GM08714 (cell line): Measurements from ENCODE around the gene APOL2.
"Not testable (repeated sequence)": the region's sequence is repeated elsewhere in the genome, so short reads cannot be mapped to it uniquely, and the experiment has no call there.

Source experiments
- H3K4me3 ChIP-seq: fragments of 200-500 bp; sonication (Bioruptor generic); 2 replicates; pipeline ENCODE4 v1.5.1; 2014; ENCODE audit warnings: mild to moderate bottlenecking, low read length, inconsistent platforms
- ZNF274 ChIP-seq: IDR thresholded peaks from 2 replicates; pipeline ENCODE4 v1.6.1; 2012; ENCODE audit warnings: mild to moderate bottlenecking, low read depth, low read length

APOL2 gene

GRCh38 chr22:36223504-36223903 lies 15.8 kb downstream of the APOL2 start:
- H3K4me3 ChIP-seq: no peak overlapping the region
- no peak for TF ChIP-seq ZNF274

- no peak overlapping the region for H3K4me3 ChIP-seq
- TF ChIP-seq ZNF274: no peak
Observed at GRCh38 chr22:36222887-36223450, 16.4 kb downstream of the APOL2 start.

- no peak overlapping the region for H3K4me3 ChIP-seq
- no peak for TF ChIP-seq ZNF274
Observed at GRCh38 chr22:36221799-36222751, 17.3 kb downstream of the APOL2 start.

- no peak overlapping the region for H3K4me3 ChIP-seq
- TF ChIP-seq ZNF274: no peak
Observed at GRCh38 chr22:36220451-36220921, 18.8 kb downstream of the APOL2 start.

- H3K4me3 ChIP-seq: no peak overlapping the region
- TF ChIP-seq ZNF274: no peak
Observed at GRCh38 chr22:36218648-36219193, 20.6 kb downstream of the APOL2 start.

- no peak for TF ChIP-seq ZNF274
Observed at GRCh38 chr22:36215981-36216380, 23.3 kb downstream of the APOL2 start.

GRCh38 chr22:36213586-36213985 lies 25.7 kb downstream of the APOL2 start:
- no peak for TF ChIP-seq ZNF274
- no peak overlapping the region for H3K4me3 ChIP-seq

More at GRCh38 chr22:36215981-36216380, 23.3 kb downstream of the APOL2 start:
- H3K4me3 ChIP-seq: no peak overlapping the region

GRCh38 chr22:36212901-36213300 lies 26.4 kb downstream of the APOL2 start:
- TF ChIP-seq ZNF274: no peak
- H3K4me3 ChIP-seq: no peak overlapping the region

GRCh38 chr22:36211237-36211861 lies 28.0 kb downstream of the APOL2 start:
- TF ChIP-seq ZNF274: no peak
- H3K4me3 ChIP-seq: no peak overlapping the region

- no peak overlapping the region for H3K4me3 ChIP-seq
- no peak for TF ChIP-seq ZNF274
Observed at GRCh38 chr22:36210224-36210623, 29.1 kb downstream of the APOL2 start.

GRCh38 chr22:36209488-36209908 lies 29.8 kb downstream of the APOL2 start:
- not testable (repeated sequence) for H3K4me3 ChIP-seq

GRCh38 chr22:36208914-36209313 lies 30.4 kb downstream of the APOL2 start:
- no peak overlapping the region for H3K4me3 ChIP-seq
- TF ChIP-seq ZNF274: no peak

- H3K4me3 ChIP-seq: no peak overlapping the region
- no peak for TF ChIP-seq ZNF274
Observed at GRCh38 chr22:36208162-36208765, 31.1 kb downstream of the APOL2 start.

GRCh38 chr22:36206255-36206654 lies 33.1 kb downstream of the APOL2 start:
- no peak overlapping the region for H3K4me3 ChIP-seq
- no peak for TF ChIP-seq ZNF274

GRCh38 chr22:36205573-36205972 lies 33.8 kb downstream of the APOL2 start:
- H3K4me3 ChIP-seq: not testable (repeated sequence)
